ENCODE measurements around the gene TMEM178B. TPM values are rescaled to one million over a fixed set of nuclear protein-coding genes. Genes with fewer than 3 reads are reported as not detected.

Gene TMEM178B
- total RNA-seq, 1 experiment from 2014 or later = 0.39 TPM

GRCh38 chr7:141416650-141417270 lies 342.9 kb downstream of the TMEM178B start:
- Histone ChIP-seq H3K36me3 (ENCODE audit: control insufficient read depth, insufficient read depth, low read length) (no peaks in the 10 kb centered on the region), H3K4me1 (ENCODE audit: control insufficient read depth, insufficient read depth, low read length) (no peaks in the 10 kb centered on the region), H3K27me3 (ENCODE audit: control insufficient read depth, insufficient read depth, low read length) (peaks cover 7% of the 10 kb centered on the region; the same call in 1 of the 2 replicates), H3K9me3 (ENCODE audit: control insufficient read depth, insufficient read depth, low read depth, low read length) (no peaks in the 10 kb centered on the region), H3K4me3 (ENCODE audit: low read depth in 2 of 2, low read length in 2 of 2) (no peak overlapping the region), H3K27ac (ENCODE audit: low read length) (no peak overlapping the region)
- in situ Hi-C loops (cut with HindIII; ENCODE audit: low pct_unique_long_range_greater_than_20kb, low sequenced_read_pairs) = no loop called here
- ChIA-PET CTCF (no interaction called here), POLR2A (no interaction called here)
- DNase-seq (ENCODE audit: low read depth, low spot score) (no peak), ATAC-seq (no peak)
- intact Hi-C loops (cut with micrococcal nuclease; ENCODE audit: unreplicated experiment) = no loop called here
- TF ChIP-seq POLR2AphosphoS5 (IDR thresholded peaks at IDR 0.05; ENCODE audit: low read depth, low read length) (no peak), REST (IDR thresholded peaks at IDR 0.05; ENCODE audit: insufficient read depth in 1 of 2, low read depth in 2 of 2, low read length in 1 of 2) (no peak), CTCF (IDR thresholded peaks at IDR 0.05) (no peak), SIN3A (IDR thresholded peaks at IDR 0.05; ENCODE audit: borderline replicate concordance, insufficient read depth, low read depth, low read length) (no peak), TCF7L2 (IDR thresholded peaks at IDR 0.05; ENCODE audit: low read depth, low read length) (no peak)
- no TSS peak for BruUV-seq (replicated peaks)

GRCh38 chr7:141417506-141417905 lies 343.6 kb downstream of the TMEM178B start:
- DNase-seq (ENCODE audit: low read depth, low spot score) (no peak), ATAC-seq (no peak)
- intact Hi-C loops (cut with micrococcal nuclease; ENCODE audit: unreplicated experiment) (no loop called here), in situ Hi-C loops (cut with HindIII; ENCODE audit: low pct_unique_long_range_greater_than_20kb, low sequenced_read_pairs) (no loop called here)
- TF ChIP-seq CTCF (IDR thresholded peaks at IDR 0.05) = no peak
- TF ChIP-seq REST (IDR thresholded peaks at IDR 0.05; ENCODE audit: insufficient read depth in 1 of 2, low read depth in 2 of 2, low read length in 1 of 2) = no peak
- TF ChIP-seq SIN3A (IDR thresholded peaks at IDR 0.05; ENCODE audit: borderline replicate concordance, insufficient read depth, low read depth, low read length) = no peak
- no peak for TF ChIP-seq TCF7L2 (IDR thresholded peaks at IDR 0.05; ENCODE audit: low read depth, low read length)
- peaks cover 7% of the 10 kb centered on the region; the same call in 1 of the 2 replicates for H3K27me3 ChIP-seq (ENCODE audit: control insufficient read depth, insufficient read depth, low read length)
- ChIA-PET CTCF (no interaction called here), POLR2A (no interaction called here)
- no peaks in the 10 kb centered on the region for H3K4me1 ChIP-seq (ENCODE audit: control insufficient read depth, insufficient read depth, low read length)
- BruUV-seq (replicated peaks) = no TSS peak
- no peaks in the 10 kb centered on the region for H3K36me3 ChIP-seq (ENCODE audit: control insufficient read depth, insufficient read depth, low read length)
- H3K27ac ChIP-seq (ENCODE audit: low read length) = no peak overlapping the region
- no peak overlapping the region for H3K4me3 ChIP-seq (ENCODE audit: low read depth in 2 of 2, low read length in 2 of 2)
- no peaks in the 10 kb centered on the region for H3K9me3 ChIP-seq (ENCODE audit: control insufficient read depth, insufficient read depth, low read depth, low read length)

Measured in Panc1 (cell line).